GM23338 (cell line): Measurements from ENCODE around the gene KCNAB2. TPM values are rescaled to one million over a fixed set of nuclear protein-coding genes. Genes with fewer than 3 reads are reported as not detected.
A peak's percentile ranks its signal among the peaks of the same experiment; 100 is the strongest.

Experiments used
- ATAC-seq: fragments of 200-7000 bp; cut with Tn5 transposase; 3 replicates; pipeline ENCODE4 v1.9.1; 2020
- DNase-seq: peaks from one replicate; pipeline ENCODE4 v3.0.0-alpha.2; 2015; ENCODE audit warnings: low spot score
- H2AFZ ChIP-seq: fragments of 200-600 bp; sonication (generic); 2 replicates; pipeline ENCODE4 v1.8.0; 2016; ENCODE audit warnings: antibody characterized with exemption, mild to moderate bottlenecking, moderate library complexity
- H3F3A ChIP-seq: fragments of 200-600 bp; sonication (generic); replicated peaks from 2 replicates; pipeline ENCODE4 v1.8.0; 2017; ENCODE audit warnings: antibody characterized with exemption, mixed run types, low read depth
- H3K27ac ChIP-seq: fragments of 200-600 bp; sonication (generic); 2 replicates; pipeline ENCODE4 v1.6.1; 2016; ENCODE audit warnings: low read depth
- H3K27me3 ChIP-seq: fragments of 200-600 bp; sonication (generic); 2 replicates; pipeline ENCODE4 v1.8.0; 2016; ENCODE audit warnings: mild to moderate bottlenecking, mixed run types, moderate library complexity; ENCODE audit not compliant: insufficient read depth
- H3K36me3 ChIP-seq: fragments of 200-600 bp; sonication (generic); 2 replicates; pipeline ENCODE4 v1.8.0; 2016; ENCODE audit warnings: mild to moderate bottlenecking; ENCODE audit not compliant: insufficient read depth
- H3K4me1 ChIP-seq: fragments of 200-600 bp; sonication (generic); 2 replicates; pipeline ENCODE4 v1.8.0; 2016; ENCODE audit warnings: mild to moderate bottlenecking, moderate library complexity; ENCODE audit not compliant: insufficient read depth
- H3K4me2 ChIP-seq: fragments of 200-600 bp; sonication (generic); 2 replicates; pipeline ENCODE4 v1.7.1; 2017; ENCODE audit warnings: mixed run types
- H3K4me3 ChIP-seq: fragments of 200-600 bp; sonication (generic); 2 replicates; pipeline ENCODE4 v1.6.1; 2016; ENCODE audit warnings: mixed run types
- H3K79me2 ChIP-seq: fragments of 200-600 bp; sonication (generic); replicated peaks from 2 replicates; pipeline ENCODE4 v1.8.0; 2017; ENCODE audit warnings: mild to moderate bottlenecking; ENCODE audit not compliant: insufficient read depth
- H3K9me2 ChIP-seq: fragments of 200-600 bp; sonication (generic); 2 replicates; pipeline ENCODE4 v1.8.0; 2017; ENCODE audit not compliant: insufficient read depth
- H4K20me1 ChIP-seq: fragments of 200-600 bp; sonication (generic); replicated peaks from 2 replicates; pipeline ENCODE4 v1.8.0; 2017; ENCODE audit warnings: mild to moderate bottlenecking; ENCODE audit not compliant: insufficient read depth
- H3K27ac Mint-ChIP-seq: 2 replicates; pipeline ENCODE4 v1.8.0; 2020; ENCODE audit warnings: inconsistent platforms, mild to moderate bottlenecking, moderate library complexity, mixed read lengths
- H3K27me3 Mint-ChIP-seq: 3 replicates; pipeline ENCODE4 v1.8.0; 2022; ENCODE audit warnings: low read depth, mild to moderate bottlenecking, moderate library complexity, mixed read lengths, inconsistent platforms; ENCODE audit not compliant: insufficient read depth, poor library complexity
- H3K36me3 Mint-ChIP-seq: 3 replicates; pipeline ENCODE4 v1.8.0; 2021; ENCODE audit warnings: low read depth, mild to moderate bottlenecking, inconsistent platforms, moderate library complexity, mixed read lengths
- H3K4me1 Mint-ChIP-seq: 3 replicates; pipeline ENCODE4 v1.8.0; 2020; ENCODE audit warnings: mild to moderate bottlenecking, inconsistent platforms, mixed read lengths
- H3K4me3 Mint-ChIP-seq: 3 replicates; pipeline ENCODE4 v1.8.0; 2021; ENCODE audit warnings: moderate library complexity, mild to moderate bottlenecking, inconsistent platforms, mixed read lengths
- H3K9me3 Mint-ChIP-seq: 3 replicates; pipeline ENCODE4 v1.8.0; 2020; ENCODE audit warnings: moderate library complexity, mild to moderate bottlenecking, inconsistent platforms, mixed read lengths
- CTCF ChIP-seq, 2 experiments: fragments of 200-600 bp in 1 of 2; sonication (generic) in 1 of 2; conservative IDR thresholded peaks; 2 replicates each; pipeline versions ENCODE4 v1.5.1 to v1.6.1; 2016 to 2017; ENCODE audit warnings: antibody characterized with exemption in 2 of 2, low read depth in 2 of 2, mild to moderate bottlenecking in 2 of 2, moderate library complexity in 1 of 2
- ETS1 ChIP-seq: IDR thresholded peaks from 2 replicates; pipeline ENCODE4 v1.6.1; 2016; ENCODE audit warnings: antibody characterized with exemption
- EZH2 ChIP-seq: fragments of 200-600 bp; sonication (generic); IDR thresholded peaks from one replicate; pipeline ENCODE4 v1.8.0; 2017; ENCODE audit warnings: antibody characterized with exemption, mild to moderate bottlenecking, low read depth; ENCODE audit not compliant: unreplicated experiment
- EZH2phosphoT487 ChIP-seq: fragments of 200-600 bp; sonication (generic); IDR thresholded peaks from one replicate; pipeline ENCODE4 v1.8.1; 2018; ENCODE audit warnings: antibody characterized with exemption; ENCODE audit not compliant: unreplicated experiment
- JUNB ChIP-seq: IDR thresholded peaks from one replicate; pipeline ENCODE4 v1.6.1; 2016; ENCODE audit warnings: antibody characterized with exemption; ENCODE audit not compliant: unreplicated experiment
- NANOG ChIP-seq: IDR thresholded peaks from 2 replicates; pipeline ENCODE4 v1.6.1; 2016; ENCODE audit warnings: antibody characterized with exemption, borderline replicate concordance
- POLR2AphosphoS5 ChIP-seq: IDR thresholded peaks from 2 replicates; pipeline ENCODE4 v1.6.1; 2016; ENCODE audit warnings: antibody characterized with exemption, low read depth
- REST ChIP-seq: IDR thresholded peaks from one replicate; pipeline ENCODE4 v1.6.1; 2018; ENCODE audit warnings: antibody characterized with exemption; ENCODE audit not compliant: unreplicated experiment
- STAT1 ChIP-seq: IDR thresholded peaks from one replicate; pipeline ENCODE4 v1.6.1; 2016; ENCODE audit warnings: antibody characterized with exemption; ENCODE audit not compliant: unreplicated experiment
- polyA plus RNA-seq: library from polyadenylated mRNA; unstranded; fragments of >200 nt; fragmentation: Nextera tagmentation; extraction: Ambion mirVana; gene quantifications from 2 replicates; pipeline ENCODE4 v1.2.1, GENCODE V29; 2016
- total RNA-seq: library from RNA; depleted of rRNA; stranded (reverse); fragments of >200 nt; shearing (Covaris generic); gene quantifications from 2 replicates; pipeline ENCODE4 v1.2.3, GENCODE V29; 2014

The KCNAB2 gene
- total and polyA plus RNA-seq, 2 experiments from 2014 or later: 3.0 to 3.7 TPM

GRCh38 chr1:6006882-6007281 lies 38.8 kb upstream of the KCNAB2 start (continued):
- TF ChIP-seq REST (no peak), EZH2phosphoT487 (no peak), ETS1 (no peak), JUNB (no peak), CTCF (conservative IDR thresholded peaks at IDR 0.05; ENCODE audit: low read depth in 2 of 2) (no peak)

- DNase-seq: peak; percentile 33
- Histone ChIP-seq H3K4me3 (no peak overlapping the region), H3K27ac (no peak overlapping the region), H3K4me2 (no peak overlapping the region), H3K36me3 (no peaks in the 10 kb centered on the region), H3K9me2 (no peaks in the 10 kb centered on the region), H3K79me2 (no peaks in the 10 kb centered on the region), H3K27me3 (no peaks in the 10 kb centered on the region), H2AFZ (no peak overlapping the region), H3F3A (no peaks in the 10 kb centered on the region), H4K20me1 (no peaks in the 10 kb centered on the region; the same call in 1 of the 2 replicates), H3K4me1 (no peaks in the 10 kb centered on the region)
- Mint-ChIP-seq H3K4me1 (peaks cover 18% of the 10 kb centered on the region), H3K27ac (no peak overlapping the region; the same call in 1 of the 2 replicates), H3K27me3 (peaks cover 13% of the 10 kb centered on the region), H3K4me3 (no peak overlapping the region), H3K9me3 (peaks cover 3% of the 10 kb centered on the region; the same call in 1 of the 3 replicates), H3K36me3 (no peaks in the 10 kb centered on the region)
- ATAC-seq: peak; percentile 50
- TF ChIP-seq NANOG: no peak
- TF ChIP-seq EZH2phosphoT487: no peak
- no peak for TF ChIP-seq EZH2
- no peak for TF ChIP-seq STAT1
- TF ChIP-seq POLR2AphosphoS5: no peak
- no peak for TF ChIP-seq CTCF (conservative IDR thresholded peaks at IDR 0.05; ENCODE audit: low read depth in 2 of 2)
- TF ChIP-seq ETS1: no peak
Observed at GRCh38 chr1:6007318-6008083, 38.2 kb upstream of the KCNAB2 start.
